Breast epithelium (tissue), 4 donors: Measurements from ENCODE around the gene HNRNPH1. TPM values are rescaled to one million over a fixed set of nuclear protein-coding genes. Genes with fewer than 3 reads are reported as not detected.

Experiments
- DNase-seq, 2 donors: peaks; one replicate each; pipeline ENCODE4 v3.0.0-alpha.2; 2019; ENCODE audit warnings: low spot score in 2 of 2
- H3K27ac ChIP-seq, 2 donors: fragments of 200-600 bp; sonication (generic) in 1 of 2; one replicate each; pipeline ENCODE4 v1.5.1; 2016 to 2019; ENCODE audit warnings: mild to moderate bottlenecking in 1 of 2
- H3K27me3 ChIP-seq, 2 donors: fragments of 200-600 bp; sonication (generic) in 1 of 2; one replicate each; pipeline versions ENCODE4 v1.5.1 to v1.6.0; 2017 to 2019; ENCODE audit warnings: control low read depth in 1 of 2, mild to moderate bottlenecking in 1 of 2
- H3K36me3 ChIP-seq: fragments of 200-600 bp; one replicate; pipeline ENCODE4 v1.5.1; 2019
- H3K4me1 ChIP-seq, 2 donors: fragments of 200-600 bp; sonication (generic); one replicate each; pipeline ENCODE4 v1.5.1; 2016 to 2019; ENCODE audit warnings: control low read depth in 1 of 2
- H3K4me3 ChIP-seq, 3 donors: fragments of 200-600 bp; sonication (generic); 1 replicate in 2 of 3; 2 replicates in 1 of 3; pipeline ENCODE4 v1.5.1; 2016 to 2019; ENCODE audit warnings: mild to moderate bottlenecking in 3 of 3, moderate library complexity in 2 of 3
- H3K9me3 ChIP-seq, 2 donors: fragments of 200-600 bp; sonication (generic) in 1 of 2; one replicate each; pipeline ENCODE4 v1.5.1; 2016 to 2019; ENCODE audit warnings: control low read depth in 1 of 2
- POLR2A ChIP-seq: fragments of 450-650 bp; IDR thresholded peaks from one replicate; pipeline ENCODE4 v1.6.1; 2016; ENCODE audit warnings: antibody characterized with exemption, mild to moderate bottlenecking, moderate library complexity
- POLR2AphosphoS5 ChIP-seq, 3 donors: sonication (generic); formaldehyde crosslinking; IDR thresholded peaks; one replicate each; pipeline ENCODE4 v1.6.1; 2017; ENCODE audit warnings: antibody characterized with exemption in 3 of 3
- intact Hi-C: fragments of 100-400 bp; cut with DNase I; formaldehyde crosslinking; loops from one replicate; pipeline ENCODE4 v1.15.1; 2023; ENCODE audit warnings: low total_unique reads
- total RNA-seq, 3 donors: library from RNA; depleted of rRNA; stranded (reverse); fragments of >200 nt; gene quantifications; one replicate each; pipeline ENCODE4 v1.1.0, GENCODE V29; 2016
- TF ChIP-seq, protein P1 (sequence below), 3 donors: fragments of 450-650 bp; IDR thresholded peaks; one replicate each; pipeline ENCODE4 v1.5.1; 2016 to 2017; ENCODE audit warnings: antibody characterized with exemption in 3 of 3, mild to moderate bottlenecking in 3 of 3, moderate library complexity in 3 of 3

HNRNPH1 gene
- total RNA-seq, 3 donors from 2014 or later, result 577 to 931 (median 621) TPM

DNA sequence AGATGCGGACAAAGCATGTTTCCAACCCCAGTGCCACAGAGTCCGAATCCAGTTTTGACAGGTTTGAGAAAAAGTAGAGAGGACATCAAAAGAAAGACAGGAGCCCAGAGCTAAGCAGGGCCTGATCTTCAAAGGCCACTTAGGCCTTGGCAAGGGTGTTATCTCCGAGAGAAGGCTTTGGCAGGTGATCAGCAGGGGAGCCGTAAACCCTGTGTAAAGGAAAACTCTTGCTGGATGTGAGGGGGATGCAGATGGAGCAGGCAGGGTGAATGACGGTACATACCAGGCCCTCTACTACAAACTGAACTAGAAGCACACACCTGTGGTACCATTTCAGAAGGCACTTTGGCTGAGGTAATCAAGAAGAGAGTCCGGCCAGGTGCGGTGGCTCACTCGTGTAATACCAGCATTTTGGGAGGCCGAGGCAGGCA is 1.4 kb upstream of the HNRNPH1 start:
- Histone ChIP-seq H3K27ac (peak overlapping the region; percentile 99 to 100), H3K4me1 (peaks cover 0 to 22% of the 10 kb centered on the region in 2 donors), H3K36me3 (no peaks in the 10 kb centered on the region), H3K27me3 (no peaks in the 10 kb centered on the region), H3K4me3 (peak overlapping the region; percentile 93 to 100 (median 100)), H3K9me3 (no peaks in the 10 kb centered on the region)
- DNase-seq, result no peak
- TF ChIP-seq, protein P1, sequence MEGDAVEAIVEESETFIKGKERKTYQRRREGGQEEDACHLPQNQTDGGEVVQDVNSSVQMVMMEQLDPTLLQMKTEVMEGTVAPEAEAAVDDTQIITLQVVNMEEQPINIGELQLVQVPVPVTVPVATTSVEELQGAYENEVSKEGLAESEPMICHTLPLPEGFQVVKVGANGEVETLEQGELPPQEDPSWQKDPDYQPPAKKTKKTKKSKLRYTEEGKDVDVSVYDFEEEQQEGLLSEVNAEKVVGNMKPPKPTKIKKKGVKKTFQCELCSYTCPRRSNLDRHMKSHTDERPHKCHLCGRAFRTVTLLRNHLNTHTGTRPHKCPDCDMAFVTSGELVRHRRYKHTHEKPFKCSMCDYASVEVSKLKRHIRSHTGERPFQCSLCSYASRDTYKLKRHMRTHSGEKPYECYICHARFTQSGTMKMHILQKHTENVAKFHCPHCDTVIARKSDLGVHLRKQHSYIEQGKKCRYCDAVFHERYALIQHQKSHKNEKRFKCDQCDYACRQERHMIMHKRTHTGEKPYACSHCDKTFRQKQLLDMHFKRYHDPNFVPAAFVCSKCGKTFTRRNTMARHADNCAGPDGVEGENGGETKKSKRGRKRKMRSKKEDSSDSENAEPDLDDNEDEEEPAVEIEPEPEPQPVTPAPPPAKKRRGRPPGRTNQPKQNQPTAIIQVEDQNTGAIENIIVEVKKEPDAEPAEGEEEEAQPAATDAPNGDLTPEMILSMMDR (IDR thresholded peaks at IDR 0.05), result no peak
- TF ChIP-seq POLR2AphosphoS5 (IDR thresholded peaks at IDR 0.05), result no peak
- no peak for TF ChIP-seq POLR2A
- intact Hi-C loops, result no loop called here

DNA sequence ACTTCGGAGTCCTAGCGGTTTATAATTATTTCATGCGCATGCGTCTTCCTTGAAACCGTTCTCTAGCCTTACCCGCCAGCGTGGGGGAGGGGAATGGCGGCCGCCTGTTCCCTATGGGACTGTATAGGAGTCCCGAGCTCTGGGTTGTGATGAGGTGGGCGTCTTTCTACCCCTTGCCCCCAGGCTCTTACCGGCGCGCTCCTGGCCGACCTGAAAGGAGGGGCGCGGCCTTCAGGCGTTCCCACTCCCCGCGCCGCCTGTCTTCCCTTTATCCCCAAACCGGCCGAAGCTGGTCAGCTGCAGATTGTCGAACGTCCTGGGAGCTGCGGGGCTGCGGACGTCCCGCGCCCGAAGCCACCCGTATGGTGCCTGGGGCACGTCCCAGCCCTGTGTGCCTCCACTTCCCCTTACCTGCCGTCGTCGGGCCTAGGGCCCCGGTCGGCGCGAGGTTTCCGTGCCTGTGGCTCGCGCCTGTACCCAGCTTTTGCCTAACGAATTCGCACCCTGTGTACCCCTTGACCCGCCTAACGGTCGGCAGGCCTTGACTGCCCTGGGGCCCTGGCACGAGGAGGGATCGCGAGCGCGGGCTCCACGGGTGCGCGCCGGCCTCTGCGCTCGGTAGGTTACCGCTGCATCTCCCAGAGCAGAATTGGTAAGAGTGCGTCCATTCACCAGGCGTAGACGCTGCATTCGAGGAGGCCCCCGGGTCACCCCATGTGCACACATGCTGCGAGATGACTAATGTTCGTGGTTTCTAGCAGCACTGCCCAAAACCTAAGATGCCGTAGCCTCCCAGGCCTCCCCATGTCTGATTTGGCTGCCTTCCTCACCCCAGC is 653 bp upstream of the HNRNPH1 start:
- intact Hi-C loops, result no loop called here
- Histone ChIP-seq H3K27ac (peak overlapping the region; percentile 99 to 100), H3K36me3 (no peaks in the 10 kb centered on the region), H3K27me3 (no peaks in the 10 kb centered on the region), H3K4me3 (peak overlapping the region; percentile 93 to 100 (median 100)), H3K9me3 (no peaks in the 10 kb centered on the region), H3K4me1 (peaks cover 0 to 28% of the 10 kb centered on the region in 2 donors)
- peak in 1 of 2 donors; percentile 36 for DNase-seq
- TF ChIP-seq, protein P1 (IDR thresholded peaks at IDR 0.05), result no peak
- TF ChIP-seq POLR2A, result no peak
- TF ChIP-seq POLR2AphosphoS5 (IDR thresholded peaks at IDR 0.05), result no peak

DNA sequence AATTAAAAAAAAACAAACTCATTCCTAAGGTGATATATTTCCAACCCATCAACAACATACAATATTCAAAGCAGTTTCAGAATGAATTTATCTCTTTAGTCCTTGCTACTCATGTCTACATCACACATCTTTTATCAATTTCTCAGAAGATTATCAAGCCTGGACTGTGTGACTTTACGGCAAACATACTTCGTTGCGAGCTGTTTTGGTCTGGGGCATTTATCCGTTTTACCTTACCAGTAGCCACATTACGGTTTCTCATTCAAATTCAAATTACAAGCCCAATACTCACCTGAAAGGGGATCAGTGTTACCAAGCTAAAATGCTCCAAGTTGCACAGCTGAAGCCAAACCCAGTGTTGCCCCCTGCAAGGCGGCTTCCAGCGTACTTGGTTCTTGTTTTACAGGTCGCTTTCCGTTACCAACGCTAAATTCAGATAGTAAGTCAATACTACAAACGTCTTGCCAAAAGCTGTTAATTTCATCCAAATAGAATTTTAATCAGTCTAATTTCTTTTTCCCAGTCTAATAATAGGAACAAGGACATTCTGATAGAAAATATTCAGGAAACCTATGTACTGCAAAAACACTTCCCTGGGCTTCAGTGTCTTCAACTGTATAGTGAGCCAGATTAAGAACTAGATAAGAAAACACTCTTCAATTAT is 1.8 kb downstream of the HNRNPH1 start:
- H3K4me1 ChIP-seq, result peaks cover 0 to 35% of the 10 kb centered on the region in 2 donors
- TF ChIP-seq, protein P1 (IDR thresholded peaks at IDR 0.05), result no peak
- peak in 1 of 3 donors; percentile 10 for TF ChIP-seq POLR2AphosphoS5 (IDR thresholded peaks at IDR 0.05)
- TF ChIP-seq POLR2A, result no peak
- H3K27ac ChIP-seq, result peak overlapping the region; percentile 21 to 100
- peak overlapping the region; percentile 93 to 100 (median 100) for H3K4me3 ChIP-seq
- no peaks in the 10 kb centered on the region for H3K9me3 ChIP-seq
- DNase-seq, result no peak
- no peaks in the 10 kb centered on the region for H3K27me3 ChIP-seq
- H3K36me3 ChIP-seq, result peaks cover 5% of the 10 kb centered on the region
- intact Hi-C loops, result no loop called here

DNA sequence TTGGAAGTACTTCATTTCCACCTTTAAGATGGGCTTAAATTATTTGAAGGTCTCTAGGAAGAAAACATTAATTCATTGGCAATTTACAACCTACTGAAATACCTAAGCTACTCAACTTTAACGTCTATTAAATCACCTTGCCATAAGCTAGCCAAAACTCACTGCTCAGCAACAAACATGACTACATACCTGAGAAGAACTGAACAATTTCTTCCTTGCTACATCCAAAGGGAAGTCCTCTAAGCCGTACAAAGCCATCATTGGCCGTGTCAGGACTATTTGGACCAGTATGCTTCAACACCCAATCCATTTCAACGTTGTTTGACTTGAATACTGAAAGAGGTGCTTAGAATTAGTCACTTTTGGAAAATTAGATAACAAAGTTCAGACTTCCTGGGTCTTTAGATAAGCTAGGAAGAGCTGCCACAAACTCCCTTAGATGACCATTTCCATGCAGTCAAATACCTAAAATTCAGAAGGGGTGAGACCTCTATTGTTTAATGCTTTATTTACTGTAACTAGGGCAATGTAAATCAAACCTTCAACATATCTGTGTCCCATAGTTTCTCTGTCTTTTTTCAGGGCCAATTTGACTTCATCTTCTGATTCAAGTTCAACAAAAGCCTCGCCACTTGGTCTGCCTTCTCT is 2.6 kb downstream of the HNRNPH1 start:
- H3K4me1 ChIP-seq, result peaks cover 0 to 35% of the 10 kb centered on the region in 2 donors
- H3K36me3 ChIP-seq, result peaks cover 5% of the 10 kb centered on the region
- peak overlapping the region; percentile 22 to 44 for H3K27ac ChIP-seq
- peak overlapping the region; percentile 93 to 100 (median 100) for H3K4me3 ChIP-seq
- intact Hi-C loops, result no loop called here
- TF ChIP-seq POLR2AphosphoS5 (IDR thresholded peaks at IDR 0.05) (no peak), POLR2A (no peak)
- TF ChIP-seq, protein P1 (IDR thresholded peaks at IDR 0.05), result no peak
- H3K27me3 ChIP-seq, result no peaks in the 10 kb centered on the region
- no peak for DNase-seq
- no peaks in the 10 kb centered on the region for H3K9me3 ChIP-seq
